DLD1 (cell line): Measurements from ENCODE around the gene OSM.

Experiments
- in situ Hi-C: cut with HindIII; loops from 2 replicates; pipeline ENCODE4 v1.10.0; 2017; ENCODE audit warnings: low sequenced_read_pairs

OSM gene

DNA sequence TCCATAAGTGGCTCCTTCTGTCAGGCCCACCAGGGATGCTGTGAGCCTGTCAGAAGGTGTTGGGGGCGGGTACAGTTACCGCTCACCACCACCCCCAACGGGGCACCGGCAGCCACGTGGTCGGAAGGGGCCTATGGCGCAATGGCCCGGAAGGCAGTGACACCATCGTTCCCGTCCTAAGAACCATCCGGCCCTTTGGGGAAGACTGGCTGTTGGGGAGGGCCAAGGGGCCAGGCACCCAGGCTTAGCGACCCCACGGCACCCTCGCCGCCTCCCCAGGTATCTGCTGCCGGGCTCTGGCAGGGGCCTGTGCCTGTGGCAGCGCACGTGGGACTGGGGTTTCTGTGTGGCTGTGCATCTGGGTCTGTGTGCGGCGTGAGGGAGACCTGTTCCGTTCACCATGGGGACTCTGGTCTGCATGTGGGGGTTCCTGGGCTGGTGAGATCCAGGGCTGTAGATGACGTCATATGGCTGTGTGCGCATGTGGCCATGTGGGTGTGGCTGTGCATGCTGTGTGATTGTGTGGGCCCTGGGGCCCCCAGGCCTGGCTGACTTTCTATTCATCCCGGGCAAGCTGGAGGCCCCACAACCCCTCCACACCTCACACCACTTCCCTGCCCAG, 717 bp downstream of the OSM start:
- in situ Hi-C loops: no loop called here

DNA sequence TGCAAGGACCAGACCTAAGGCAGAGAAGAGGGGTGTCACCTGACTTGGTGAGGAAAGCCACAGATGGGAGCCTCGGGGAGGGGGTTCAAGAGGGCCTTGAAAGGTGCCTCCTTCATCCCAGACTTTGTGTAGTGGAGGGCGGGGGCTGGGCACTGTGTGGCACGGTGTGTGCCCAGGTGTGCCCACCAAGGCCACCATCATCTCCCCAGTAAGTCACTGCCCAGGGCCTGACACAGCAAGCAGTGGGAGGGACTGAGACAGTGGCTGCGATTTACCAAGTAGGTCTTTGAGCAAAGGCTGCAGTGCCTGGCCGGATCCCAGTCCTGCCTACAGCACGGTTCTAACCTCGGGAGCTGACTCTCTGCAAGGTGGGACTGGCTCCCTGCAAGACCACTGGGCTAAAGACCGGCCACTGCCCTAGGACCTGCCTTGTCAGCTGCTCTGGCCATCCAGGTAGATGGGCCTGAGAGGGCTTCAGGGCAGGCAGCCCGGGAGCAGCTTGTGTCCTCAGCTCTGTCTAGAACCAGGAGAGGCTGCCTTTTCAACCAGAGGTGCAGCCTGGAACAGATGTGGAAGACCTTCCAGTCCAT, 1.4 kb downstream of the OSM start:
- in situ Hi-C loops: no loop called here

GRCh38 chr22:30263883-30264282, 2.8 kb downstream of the OSM start:
- in situ Hi-C loops: no loop called here

- in situ Hi-C loops: no loop called here
Measured at GRCh38 chr22:30262917-30263741, 3.5 kb downstream of the OSM start.

DNA sequence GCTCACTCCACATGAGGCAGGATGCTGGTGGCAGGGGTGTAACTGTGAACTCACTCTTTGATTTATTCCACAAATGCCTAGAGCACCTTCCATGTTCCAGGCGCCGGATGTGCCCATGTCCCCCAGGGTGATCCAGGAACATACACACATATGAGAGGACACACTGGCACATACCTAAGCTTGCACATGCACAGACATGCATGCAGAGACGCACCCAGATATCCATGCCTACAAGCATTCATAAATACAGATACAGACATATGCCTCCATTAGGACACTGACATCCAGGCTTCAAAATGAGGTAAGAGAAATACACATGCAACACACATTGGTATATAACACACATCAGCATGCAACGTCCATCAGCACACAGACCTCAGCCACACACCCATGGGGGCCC, 4.5 kb downstream of the OSM start:
- in situ Hi-C loops: no loop called here

DNA sequence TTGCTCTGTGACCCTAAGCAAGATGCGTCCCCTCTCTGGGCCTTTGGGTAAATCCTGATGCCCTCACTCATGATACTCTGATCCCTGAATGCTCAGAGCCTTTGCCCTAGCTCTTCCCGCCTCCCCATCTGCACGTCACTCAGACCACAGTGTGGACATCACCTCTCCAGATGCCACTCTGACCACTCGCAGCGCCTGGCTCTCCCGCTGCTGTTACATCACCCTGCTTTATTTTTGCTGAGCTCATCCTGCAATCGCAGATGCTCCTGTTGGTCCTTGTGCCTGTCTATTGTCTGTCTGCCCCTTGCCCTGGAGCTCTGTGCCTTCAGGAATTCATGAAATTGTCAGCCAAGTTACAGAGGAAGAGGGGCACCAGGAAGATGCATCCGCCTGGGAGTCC, 5.5 kb downstream of the OSM start:
- in situ Hi-C loops: no loop called here

DNA sequence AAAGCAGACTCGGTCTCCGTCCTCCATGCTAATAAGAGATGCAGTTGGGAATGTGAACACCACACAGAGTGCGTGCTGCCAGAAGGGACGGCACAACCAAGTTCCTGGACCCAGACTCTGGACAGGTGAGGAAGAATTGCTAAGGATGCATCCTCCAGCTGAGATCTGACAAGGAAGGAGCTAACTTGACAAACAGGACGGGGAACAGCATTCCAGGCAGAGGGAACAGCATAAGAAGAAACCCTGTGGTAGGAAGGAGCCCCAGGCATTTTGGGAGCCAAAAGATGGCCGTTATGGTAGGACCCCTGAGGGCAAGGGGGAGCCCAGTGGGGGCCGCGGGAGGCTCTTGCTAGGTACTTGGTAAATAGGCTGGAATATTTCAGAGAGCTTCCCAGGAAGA, 6.0 kb downstream of the OSM start:
- in situ Hi-C loops: no loop called here

DNA sequence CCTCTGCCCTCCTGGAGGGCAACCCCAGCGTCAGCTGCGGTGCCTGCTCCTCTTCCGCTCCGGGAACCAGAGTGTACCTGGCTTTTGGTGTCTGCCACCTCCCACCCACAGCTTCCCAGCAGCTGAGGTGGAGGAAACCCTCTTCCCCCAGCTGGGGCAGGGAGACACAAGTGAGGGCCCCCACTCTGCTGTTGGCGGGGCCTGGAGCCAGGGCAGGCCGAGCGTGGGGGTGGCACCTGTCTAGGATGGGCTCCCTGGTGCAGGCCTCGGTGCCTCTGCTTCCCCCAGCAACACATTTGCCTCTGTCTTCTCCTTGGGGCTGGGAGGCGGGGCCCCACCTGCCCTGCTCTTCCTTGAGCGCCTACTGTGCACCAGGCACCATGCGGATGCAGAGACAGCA, 6.4 kb downstream of the OSM start:
- in situ Hi-C loops: no loop called here

DNA sequence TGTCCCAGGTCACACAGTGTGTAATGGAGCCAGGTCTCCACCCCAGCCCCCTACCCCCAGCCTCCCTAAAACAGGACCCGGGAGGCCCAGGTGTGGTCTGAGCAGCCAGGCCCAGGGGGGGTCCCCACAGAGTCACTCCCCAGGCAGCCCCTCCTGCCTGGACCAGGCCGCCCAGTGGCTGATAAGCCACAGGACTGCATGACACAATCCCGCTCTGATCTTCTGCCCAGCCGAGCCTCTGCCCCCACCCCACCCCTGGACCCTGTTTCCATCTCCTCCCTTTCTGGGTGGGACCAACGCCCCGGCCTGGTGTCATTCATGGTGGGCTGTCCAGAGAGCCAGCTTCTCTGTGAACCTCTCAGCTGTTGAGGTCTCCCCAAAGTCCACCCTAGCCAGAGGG, 12.3 kb downstream of the OSM start:
- in situ Hi-C loops: no loop called here

- in situ Hi-C loops: no loop called here
Measured at GRCh38 chr22:30253205-30253852, 13.3 kb downstream of the OSM start.

DNA sequence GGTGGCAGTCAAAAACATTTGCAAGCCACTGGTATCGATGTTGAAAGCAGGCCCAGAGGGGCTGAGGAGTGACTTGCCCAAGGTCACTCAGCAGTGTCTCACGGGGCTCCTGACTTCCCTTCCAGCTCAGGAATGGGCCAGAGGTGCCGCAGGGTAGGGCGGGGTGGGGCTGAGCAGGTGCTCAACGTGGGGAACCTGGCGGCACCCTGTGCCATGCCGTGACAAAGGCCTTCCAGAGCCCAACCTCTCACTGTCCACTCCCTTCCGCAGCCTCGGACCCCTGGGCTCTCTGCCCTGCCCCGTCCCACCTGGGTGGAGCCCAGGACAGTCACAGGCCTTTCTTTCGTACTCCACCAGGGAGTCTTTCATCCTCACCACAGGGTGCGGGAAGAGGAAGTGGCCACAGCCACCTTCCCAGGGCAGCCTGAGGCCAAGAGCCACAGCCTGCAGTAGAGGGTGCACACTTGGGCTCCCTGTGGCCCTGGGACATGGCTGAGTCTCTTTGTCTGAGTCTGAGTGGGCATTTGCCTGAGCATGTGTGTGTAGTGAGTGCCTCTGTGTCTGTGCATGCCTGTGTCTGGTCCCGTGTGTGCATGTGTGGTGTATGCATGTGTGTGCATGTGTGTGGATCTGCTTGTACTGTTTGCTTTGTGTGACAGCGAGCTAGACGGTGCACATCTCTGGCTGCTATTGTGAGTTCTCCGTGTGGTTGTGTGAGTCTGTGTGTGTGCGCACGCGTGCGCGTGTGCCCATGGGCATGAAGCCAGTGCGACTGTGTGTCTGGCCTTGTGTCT, 14.0 kb downstream of the OSM start:
- in situ Hi-C loops: no loop called here

- in situ Hi-C loops: no loop called here
Measured at GRCh38 chr22:30251711-30252110, 14.9 kb downstream of the OSM start.

- in situ Hi-C loops: no loop called here
Measured at GRCh38 chr22:30250661-30251267, 15.9 kb downstream of the OSM start.

DNA sequence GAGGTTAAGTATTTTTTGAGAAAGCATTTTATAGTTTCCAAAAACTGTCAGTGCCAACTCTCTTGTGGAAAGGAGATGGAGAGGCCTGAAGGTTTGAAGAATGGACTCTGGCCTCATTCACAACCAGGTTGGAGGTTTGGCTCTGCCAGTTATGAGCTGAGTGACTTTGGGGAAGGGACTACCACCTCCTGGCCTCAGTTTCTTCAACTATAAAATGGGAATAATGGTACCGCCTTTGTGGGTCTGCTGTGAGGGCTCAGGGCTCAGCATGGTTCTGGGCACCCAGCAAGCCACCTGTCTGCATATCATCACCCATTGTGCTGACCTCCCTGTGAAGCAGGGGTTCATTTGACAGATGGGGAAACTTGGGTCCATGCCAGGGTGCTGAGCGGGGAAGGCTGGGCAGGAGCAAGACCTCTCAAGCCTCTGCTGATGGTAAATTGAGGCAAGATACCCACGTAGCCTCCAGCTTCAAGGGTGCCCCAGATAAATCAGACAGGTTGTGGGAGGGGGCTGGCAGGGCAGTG, 16.5 kb downstream of the OSM start:
- in situ Hi-C loops: no loop called here

GRCh38 chr22:30249049-30250038, 17.3 kb downstream of the OSM start:
- in situ Hi-C loops: no loop called here

DNA sequence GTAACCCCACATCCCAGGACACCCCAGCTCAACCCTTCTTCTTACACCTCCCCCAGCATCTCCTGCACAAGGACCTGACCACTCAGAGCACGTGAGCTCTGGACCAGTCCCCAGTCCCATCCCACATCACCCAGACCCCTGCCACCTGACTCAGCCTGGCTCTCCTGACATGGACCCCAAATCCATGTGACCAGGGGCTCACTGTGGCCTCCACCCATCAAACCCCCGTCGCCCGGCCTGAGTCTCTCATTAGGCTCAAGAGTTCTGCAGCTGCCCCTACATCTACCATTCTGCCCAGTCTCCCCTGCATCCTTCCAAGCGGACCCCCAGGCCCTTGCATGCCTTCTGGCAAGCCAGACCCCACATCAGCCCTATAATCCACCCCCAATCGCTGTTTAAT, 18.2 kb downstream of the OSM start:
- in situ Hi-C loops: no loop called here

GRCh38 chr22:30247974-30248373, 18.7 kb downstream of the OSM start:
- in situ Hi-C loops: no loop called here

DNA sequence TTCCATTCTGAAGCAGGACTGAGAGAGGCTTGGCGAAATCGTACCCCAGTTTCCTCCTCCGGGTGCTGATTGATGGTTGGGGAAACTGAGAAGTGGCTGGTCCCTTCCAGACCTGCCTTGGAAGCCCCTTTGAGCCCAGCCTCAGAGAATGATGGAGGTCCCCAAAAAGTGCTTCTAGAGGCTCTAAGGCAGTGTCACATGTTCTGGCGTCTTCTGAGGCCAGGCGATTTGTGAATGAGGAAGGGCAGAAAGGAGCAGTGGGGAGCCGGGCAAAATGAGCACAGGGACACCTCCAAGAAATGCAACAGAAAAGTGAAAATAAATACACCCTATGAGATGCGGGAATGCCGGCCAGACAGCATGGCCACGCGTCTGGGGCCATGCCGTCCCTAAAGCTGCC, 19.1 kb downstream of the OSM start:
- in situ Hi-C loops: no loop called here

GRCh38 chr22:30246814-30247376, 19.8 kb downstream of the OSM start:
- in situ Hi-C loops: no loop called here
